Measurements from ENCODE around the gene BCL6B.

DNA sequence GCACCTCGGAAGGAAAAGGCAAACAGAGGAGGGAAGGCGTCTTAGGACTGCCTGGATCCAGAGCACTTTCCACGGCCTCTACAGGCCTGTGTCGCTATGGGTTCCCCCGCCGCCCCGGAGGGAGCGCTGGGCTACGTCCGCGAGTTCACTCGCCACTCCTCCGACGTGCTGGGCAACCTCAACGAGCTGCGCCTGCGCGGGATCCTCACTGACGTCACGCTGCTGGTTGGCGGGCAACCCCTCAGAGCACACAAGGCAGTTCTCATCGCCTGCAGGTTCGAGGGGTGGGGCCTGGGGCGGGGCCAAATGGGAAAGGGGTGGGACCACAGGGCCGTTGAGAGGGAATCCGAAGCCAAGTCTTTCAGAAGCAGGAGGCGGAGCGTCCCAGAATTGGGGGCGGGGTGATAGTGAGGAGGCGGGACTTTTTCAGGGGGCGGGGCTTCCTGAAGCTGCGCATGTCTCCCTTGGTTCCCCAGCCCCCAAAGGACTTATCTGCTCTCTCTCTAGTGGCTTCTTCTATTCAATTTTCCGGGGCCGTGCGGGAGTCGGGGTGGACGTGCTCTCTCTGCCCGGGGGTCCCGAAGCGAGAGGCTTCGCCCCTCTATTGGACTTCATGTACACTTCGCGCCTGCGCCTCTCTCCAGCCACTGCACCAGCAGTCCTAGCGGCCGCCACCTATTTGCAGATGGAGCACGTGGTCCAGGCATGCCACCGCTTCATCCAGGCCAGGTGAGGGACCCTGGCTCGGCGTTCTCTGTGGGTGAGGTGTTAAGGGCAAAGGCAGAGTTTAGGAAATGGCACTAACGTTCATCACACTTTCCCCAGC, 939 bp downstream of the BCL6B start:
- no peak for TF ChIP-seq RCOR1 (IDR thresholded peaks at IDR 0.05; ENCODE audit: insufficient replicate concordance, low read length)
- TF ChIP-seq, protein P1, sequence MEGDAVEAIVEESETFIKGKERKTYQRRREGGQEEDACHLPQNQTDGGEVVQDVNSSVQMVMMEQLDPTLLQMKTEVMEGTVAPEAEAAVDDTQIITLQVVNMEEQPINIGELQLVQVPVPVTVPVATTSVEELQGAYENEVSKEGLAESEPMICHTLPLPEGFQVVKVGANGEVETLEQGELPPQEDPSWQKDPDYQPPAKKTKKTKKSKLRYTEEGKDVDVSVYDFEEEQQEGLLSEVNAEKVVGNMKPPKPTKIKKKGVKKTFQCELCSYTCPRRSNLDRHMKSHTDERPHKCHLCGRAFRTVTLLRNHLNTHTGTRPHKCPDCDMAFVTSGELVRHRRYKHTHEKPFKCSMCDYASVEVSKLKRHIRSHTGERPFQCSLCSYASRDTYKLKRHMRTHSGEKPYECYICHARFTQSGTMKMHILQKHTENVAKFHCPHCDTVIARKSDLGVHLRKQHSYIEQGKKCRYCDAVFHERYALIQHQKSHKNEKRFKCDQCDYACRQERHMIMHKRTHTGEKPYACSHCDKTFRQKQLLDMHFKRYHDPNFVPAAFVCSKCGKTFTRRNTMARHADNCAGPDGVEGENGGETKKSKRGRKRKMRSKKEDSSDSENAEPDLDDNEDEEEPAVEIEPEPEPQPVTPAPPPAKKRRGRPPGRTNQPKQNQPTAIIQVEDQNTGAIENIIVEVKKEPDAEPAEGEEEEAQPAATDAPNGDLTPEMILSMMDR (conservative IDR thresholded peaks at IDR 0.05; ENCODE audit: low read depth, low read length), result no peak
- TF ChIP-seq RAD21 (IDR thresholded peaks at IDR 0.05; ENCODE audit: low read length), result no peak
- no peak for TF ChIP-seq CEBPB (IDR thresholded peaks at IDR 0.05; ENCODE audit: low read depth, low read length)
- no peak for TF ChIP-seq POLR2A (IDR thresholded peaks at IDR 0.05; ENCODE audit: low read depth, low read length)
- TF ChIP-seq FOS (IDR thresholded peaks at IDR 0.05; ENCODE audit: low read depth, low read length), result no peak
- TF ChIP-seq MXI1 (IDR thresholded peaks at IDR 0.05; ENCODE audit: borderline replicate concordance, low read depth, low read length), result no peak
- TF ChIP-seq RFX5 (IDR thresholded peaks at IDR 0.05; ENCODE audit: low read depth, low read length), result no peak
- TF ChIP-seq, protein P2, sequence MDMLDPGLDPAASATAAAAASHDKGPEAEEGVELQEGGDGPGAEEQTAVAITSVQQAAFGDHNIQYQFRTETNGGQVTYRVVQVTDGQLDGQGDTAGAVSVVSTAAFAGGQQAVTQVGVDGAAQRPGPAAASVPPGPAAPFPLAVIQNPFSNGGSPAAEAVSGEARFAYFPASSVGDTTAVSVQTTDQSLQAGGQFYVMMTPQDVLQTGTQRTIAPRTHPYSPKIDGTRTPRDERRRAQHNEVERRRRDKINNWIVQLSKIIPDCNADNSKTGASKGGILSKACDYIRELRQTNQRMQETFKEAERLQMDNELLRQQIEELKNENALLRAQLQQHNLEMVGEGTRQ (IDR thresholded peaks at IDR 0.05; ENCODE audit: low read depth, low read length), result no peak
